Left lung (tissue), 10 donors: ENCODE data around the gene GPAM. TPM values are rescaled to one million over a fixed set of nuclear protein-coding genes. Genes with fewer than 3 reads are reported as not detected.

Experiments
- ATAC-seq: fragments of 200-7000 bp; cut with Tn5 transposase; one replicate; pipeline ENCODE4 v1.9.1; 2020; ENCODE audit warnings: moderate library complexity
- DNase-seq, 4 donors: peaks; one replicate each; pipeline ENCODE4 v3.0.0-alpha.2; 2013 to 2020
- H3K27ac ChIP-seq, 2 donors: fragments of 200-600 bp; sonication (generic) in 1 of 2; one replicate each; pipeline versions ENCODE4 v1.5.0 to v1.8.0; 2020 to 2021
- H3K27me3 ChIP-seq, 2 donors: fragments of 200-600 bp; sonication (generic) in 1 of 2; one replicate each; pipeline versions ENCODE4 v1.5.0 to v1.8.0; 2020 to 2021
- H3K36me3 ChIP-seq, 2 donors: fragments of 200-600 bp; sonication (generic) in 1 of 2; one replicate each; pipeline versions ENCODE4 v1.5.0 to v1.8.0; 2020 to 2021
- H3K4me1 ChIP-seq, 2 donors: fragments of 200-600 bp; one replicate each; pipeline ENCODE4 v1.8.0; 2021
- H3K4me3 ChIP-seq, 2 donors: fragments of 200-600 bp; sonication (generic) in 1 of 2; one replicate each; pipeline versions ENCODE4 v1.5.0 to v1.8.0; 2020 to 2021; ENCODE audit warnings: mild to moderate bottlenecking in 1 of 2
- H3K9me3 ChIP-seq, 2 donors: fragments of 200-600 bp; sonication (generic) in 1 of 2; one replicate each; pipeline versions ENCODE4 v1.5.0 to v1.8.0; 2020 to 2021
- CTCF ChIP-seq, 2 donors: fragments of 200-600 bp; sonication (generic) in 1 of 2; IDR thresholded peaks; one replicate each; pipeline versions ENCODE4 v1.5.0 to v1.8.0; 2021; ENCODE audit warnings: antibody characterized with exemption in 2 of 2
- intact Hi-C, 2 donors: fragments of 100-400 bp; cut with DNase I; formaldehyde crosslinking; loops; one replicate each; pipeline versions ENCODE4 v1.11.2 to v1.14.2; 2022
- polyA plus RNA-seq, 6 donors: library from polyadenylated mRNA; unstranded; fragments of 120-200 nt; gene quantifications; one replicate each; pipeline ENCODE4 v1.2.1, GENCODE V29; 2013; ENCODE audit not compliant: insufficient read length in 6 of 6
- total RNA-seq, 2 donors: library from RNA; stranded (reverse); fragmentation: NEBNext Ultra II Directional; extraction: Animal tissue kit (Norgen Biotek cat#: 25700); gene quantifications; one replicate each; pipeline ENCODE4 v1.2.1, GENCODE V29; 2021
- donor health status: DM: no; HTN: yes; CAD: no.
- donor health status: DM: no; HTN: no; CAD: no.

Gene GPAM
- total and polyA plus RNA-seq, 8 donors = 11.2 to 19.0 (median 17.0) TPM

GRCh38 chr10:112218960-112219359 lies 35.4 kb upstream of the GPAM start:
- no peaks in the 10 kb centered on the region for H3K36me3 ChIP-seq
- no peak overlapping the region for H3K27ac ChIP-seq
- peaks cover 0 to 10% of the 10 kb centered on the region in 2 donors for H3K9me3 ChIP-seq
- no peak overlapping the region for H3K4me3 ChIP-seq
- H3K27me3 ChIP-seq = peaks cover 0 to 65% of the 10 kb centered on the region in 2 donors
- ATAC-seq (no peak), DNase-seq (no peak)
- no peaks in the 10 kb centered on the region for H3K4me1 ChIP-seq
- TF ChIP-seq CTCF (IDR thresholded peaks at IDR 0.05) = no peak
- intact Hi-C loops = no loop called here

GRCh38 chr10:112218036-112218390 lies 34.4 kb upstream of the GPAM start:
- DNase-seq (no peak), ATAC-seq (no peak)
- intact Hi-C loops = no loop called here
- Histone ChIP-seq H3K4me3 (no peak overlapping the region), H3K27ac (no peak overlapping the region), H3K9me3 (peaks cover 0 to 10% of the 10 kb centered on the region in 2 donors), H3K27me3 (peaks cover 0 to 62% of the 10 kb centered on the region in 2 donors), H3K36me3 (no peaks in the 10 kb centered on the region), H3K4me1 (no peaks in the 10 kb centered on the region)
- TF ChIP-seq CTCF (IDR thresholded peaks at IDR 0.05) = no peak

GRCh38 chr10:112217386-112218035 lies 33.9 kb upstream of the GPAM start:
- ATAC-seq = no peak
- Histone ChIP-seq H3K27ac (no peak overlapping the region), H3K4me3 (no peak overlapping the region), H3K27me3 (peaks cover 0 to 62% of the 10 kb centered on the region in 2 donors), H3K9me3 (peaks cover 0 to 10% of the 10 kb centered on the region in 2 donors), H3K4me1 (no peaks in the 10 kb centered on the region), H3K36me3 (no peaks in the 10 kb centered on the region)
- intact Hi-C loops = no loop called here
- no peak for DNase-seq
- TF ChIP-seq CTCF (IDR thresholded peaks at IDR 0.05) = no peak

GRCh38 chr10:112216966-112217365 lies 33.4 kb upstream of the GPAM start:
- peaks cover 0 to 62% of the 10 kb centered on the region in 2 donors for H3K27me3 ChIP-seq
- no peaks in the 10 kb centered on the region for H3K4me1 ChIP-seq
- ATAC-seq (no peak), DNase-seq (no peak)
- TF ChIP-seq CTCF (IDR thresholded peaks at IDR 0.05) = no peak
- no peaks in the 10 kb centered on the region for H3K36me3 ChIP-seq
- no peak overlapping the region for H3K4me3 ChIP-seq
- H3K9me3 ChIP-seq = peaks cover 0 to 10% of the 10 kb centered on the region in 2 donors
- no peak overlapping the region for H3K27ac ChIP-seq
- intact Hi-C loops = no loop called here

GRCh38 chr10:112216151-112216550 lies 32.6 kb upstream of the GPAM start:
- no peak for ATAC-seq
- TF ChIP-seq CTCF (IDR thresholded peaks at IDR 0.05) = no peak
- H3K36me3 ChIP-seq = no peaks in the 10 kb centered on the region
- H3K27me3 ChIP-seq = peaks cover 0 to 62% of the 10 kb centered on the region in 2 donors
- intact Hi-C loops = no loop called here
- peaks cover 0 to 10% of the 10 kb centered on the region in 2 donors for H3K9me3 ChIP-seq
- H3K27ac ChIP-seq = no peak overlapping the region
- no peak for DNase-seq
- H3K4me3 ChIP-seq = no peak overlapping the region
- H3K4me1 ChIP-seq = no peaks in the 10 kb centered on the region
